Measurements from ENCODE around the gene SMAD4. TPM values are rescaled to one million over a fixed set of nuclear protein-coding genes. Genes with fewer than 3 reads are reported as not detected.
"Not testable (repeated sequence)": the region's sequence is repeated elsewhere in the genome, so short reads cannot be mapped to it uniquely, and the experiment has no call there.

The SMAD4 gene
- polyA plus RNA-seq, 2 of the 4 experiments (the other 2 are of a cell fraction), result 52.1 to 107 TPM

DNA sequence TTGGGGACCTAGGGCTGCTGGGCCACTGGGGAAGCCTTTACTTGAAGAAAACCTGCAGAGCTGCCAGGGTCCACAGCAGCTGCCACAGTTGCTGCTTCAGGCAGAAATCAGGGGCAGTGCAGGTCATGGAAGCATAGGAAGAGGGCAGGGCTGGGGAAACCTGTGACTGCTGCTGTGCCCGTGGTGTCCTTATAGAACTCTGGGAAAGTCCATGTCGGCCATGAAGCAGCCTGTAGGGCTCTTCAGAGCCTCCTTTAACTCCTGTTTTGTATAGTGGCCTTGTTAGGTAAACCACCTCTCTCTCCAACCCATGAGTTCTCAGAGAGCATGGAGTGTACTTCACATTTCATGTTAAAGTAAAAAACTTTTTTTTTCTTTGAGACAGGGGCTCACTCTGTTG, 62.1 kb downstream of the SMAD4 start:
- Histone ChIP-seq H3K4me3 (no peak overlapping the region), H3K4me2 (no peak overlapping the region), H3K27ac (no peak overlapping the region), H3K9me3 (no peaks in the 10 kb centered on the region; the same call in 2 of the 3 replicates), H3K4me1 (no peaks in the 10 kb centered on the region)
- ChIA-PET POLR2A (no interaction called here), CTCF (interaction anchor here (0.6 kb wide), 1 partner anchor 62 kb away, joined by 3 read pairs; no protein-coding TSS in a partner anchor)
- 45% methylated on average over 2 of the region's 2 CpGs for WGBS (ENCODE audit: missing lambda C conversion rate)
- TF ChIP-seq JUNB (IDR thresholded peaks at IDR 0.05) (no peak), KDM1A (IDR thresholded peaks at IDR 0.05; ENCODE audit: low read depth) (no peak), NPAS2 (CRISPR knock-in tag; IDR thresholded peaks at IDR 0.05; ENCODE audit: borderline replicate concordance) (no peak), EHMT2 (IDR thresholded peaks at IDR 0.05; ENCODE audit: low read depth) (no peak), BHLHE40 (IDR thresholded peaks at IDR 0.05; ENCODE audit: low read depth, low read length) (no peak), EP300 (IDR thresholded peaks at IDR 0.05) (no peak), RCOR1 (IDR thresholded peaks at IDR 0.05; ENCODE audit: low read depth, low read length) (no peak), MAFK (IDR thresholded peaks at IDR 0.05; ENCODE audit: partially characterized antibody) (no peak), RAD21 (conservative IDR thresholded peaks at IDR 0.05 in 1 of 2, IDR thresholded peaks at IDR 0.05 in 1 of 2) (no peak), CEBPB (IDR thresholded peaks at IDR 0.05) (no peak), RARB (CRISPR knock-in tag; IDR thresholded peaks at IDR 0.05) (no peak), SMC3 (IDR thresholded peaks at IDR 0.05) (no peak), HOXB13 (CRISPR knock-in tag; IDR thresholded peaks at IDR 0.05; ENCODE audit: low read depth) (no peak), KDM5A (IDR thresholded peaks at IDR 0.05) (no peak), TFCP2L1 (CRISPR knock-in tag; IDR thresholded peaks at IDR 0.05) (no peak), NR3C1 (IDR thresholded peaks at IDR 0.05) (no peak), FOXS1 (CRISPR knock-in tag; IDR thresholded peaks at IDR 0.05) (no peak)
- TF ChIP-seq, protein P1, sequence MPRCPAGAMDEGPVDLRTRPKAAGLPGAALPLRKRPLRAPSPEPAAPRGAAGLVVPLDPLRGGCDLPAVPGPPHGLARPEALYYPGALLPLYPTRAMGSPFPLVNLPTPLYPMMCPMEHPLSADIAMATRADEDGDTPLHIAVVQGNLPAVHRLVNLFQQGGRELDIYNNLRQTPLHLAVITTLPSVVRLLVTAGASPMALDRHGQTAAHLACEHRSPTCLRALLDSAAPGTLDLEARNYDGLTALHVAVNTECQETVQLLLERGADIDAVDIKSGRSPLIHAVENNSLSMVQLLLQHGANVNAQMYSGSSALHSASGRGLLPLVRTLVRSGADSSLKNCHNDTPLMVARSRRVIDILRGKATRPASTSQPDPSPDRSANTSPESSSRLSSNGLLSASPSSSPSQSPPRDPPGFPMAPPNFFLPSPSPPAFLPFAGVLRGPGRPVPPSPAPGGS (IDR thresholded peaks at IDR 0.05), result no peak
- TF ChIP-seq, protein P2, sequence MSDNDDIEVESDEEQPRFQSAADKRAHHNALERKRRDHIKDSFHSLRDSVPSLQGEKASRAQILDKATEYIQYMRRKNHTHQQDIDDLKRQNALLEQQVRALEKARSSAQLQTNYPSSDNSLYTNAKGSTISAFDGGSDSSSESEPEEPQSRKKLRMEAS (IDR thresholded peaks at IDR 0.05), result no peak
- FAIRE-seq, result no peak
- ATAC-seq, result peak; percentile 63 to 70; a peak in 5 of 6 replicates
- DNase-seq (ENCODE audit: low read depth in 1 of 2, low spot score in 1 of 2), result no peak

DNA sequence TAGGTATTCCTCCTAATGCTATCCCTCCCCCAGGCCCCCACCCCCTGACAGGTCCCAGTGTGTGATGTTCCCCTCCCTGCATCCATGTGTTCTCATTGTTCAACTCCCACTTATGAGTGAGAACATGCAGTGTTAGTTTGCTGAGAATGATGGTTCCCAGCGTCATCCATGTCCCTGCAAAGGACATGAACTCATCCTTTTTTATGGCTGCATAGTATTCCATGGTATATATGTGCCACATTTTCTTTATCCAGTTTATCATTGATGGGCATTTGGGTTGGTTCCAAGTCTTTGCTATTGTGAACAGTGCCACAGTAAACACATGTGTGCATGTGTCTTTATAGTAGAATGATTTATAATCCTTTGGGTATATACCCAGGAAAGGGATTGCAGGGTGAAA, 63.0 kb downstream of the SMAD4 start:
- WGBS (ENCODE audit: missing lambda C conversion rate), result 45% methylated on average over 1 of the region's 1 CpG
- CTCF ChIA-PET; H3K27ac ChIP-seq; H3K9me3 ChIP-seq; DNase-seq (ENCODE audit: low read depth in 1 of 2, low spot score in 1 of 2); H3K4me3 ChIP-seq; H3K4me1 ChIP-seq; POLR2A ChIA-PET; FAIRE-seq; H3K4me2 ChIP-seq; ATAC-seq: not testable (repeated sequence)

DNA sequence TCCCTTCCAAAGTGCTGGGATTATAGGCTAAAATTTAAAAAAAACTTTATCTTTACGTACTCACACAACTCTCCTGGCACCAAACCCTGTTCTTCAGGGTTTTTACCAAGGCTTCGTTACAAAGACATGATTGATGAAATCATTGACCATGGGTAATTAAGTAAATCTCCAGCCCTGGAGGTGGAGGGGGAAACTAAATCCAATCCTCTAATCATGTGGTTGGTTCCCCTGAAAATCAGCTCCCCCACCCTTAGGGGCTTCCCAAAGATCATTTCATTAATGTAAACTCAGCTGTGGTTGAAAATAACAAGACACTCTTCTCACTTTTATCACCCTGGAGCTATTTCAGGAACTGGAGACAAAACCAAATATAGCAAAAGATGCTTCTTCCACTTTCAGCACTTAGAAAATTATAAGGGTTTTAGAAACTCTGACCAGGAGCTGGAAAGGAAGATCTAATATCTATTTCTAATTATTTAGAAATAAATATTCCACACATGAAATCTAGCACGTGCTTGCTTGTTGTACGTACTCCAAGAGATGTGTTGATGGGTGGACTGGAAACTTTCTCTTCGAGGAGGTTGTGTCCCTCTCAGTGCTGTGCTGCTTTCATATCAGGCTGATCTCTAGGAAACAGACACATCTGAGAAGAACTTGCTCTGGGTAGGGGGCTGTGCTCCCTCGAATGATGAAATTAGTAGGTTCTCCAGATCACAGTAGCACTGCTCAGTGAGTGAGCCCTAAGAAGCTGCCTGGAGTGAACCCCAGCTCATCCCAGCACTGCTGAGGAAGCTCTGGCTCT, 67.2 kb downstream of the SMAD4 start:
- CTCF ChIA-PET, result interaction anchor here (1.9 kb wide), 1 partner anchor 14 kb away, joined by 8 read pairs; no protein-coding TSS in a partner anchor
- TF ChIP-seq, protein P3, sequence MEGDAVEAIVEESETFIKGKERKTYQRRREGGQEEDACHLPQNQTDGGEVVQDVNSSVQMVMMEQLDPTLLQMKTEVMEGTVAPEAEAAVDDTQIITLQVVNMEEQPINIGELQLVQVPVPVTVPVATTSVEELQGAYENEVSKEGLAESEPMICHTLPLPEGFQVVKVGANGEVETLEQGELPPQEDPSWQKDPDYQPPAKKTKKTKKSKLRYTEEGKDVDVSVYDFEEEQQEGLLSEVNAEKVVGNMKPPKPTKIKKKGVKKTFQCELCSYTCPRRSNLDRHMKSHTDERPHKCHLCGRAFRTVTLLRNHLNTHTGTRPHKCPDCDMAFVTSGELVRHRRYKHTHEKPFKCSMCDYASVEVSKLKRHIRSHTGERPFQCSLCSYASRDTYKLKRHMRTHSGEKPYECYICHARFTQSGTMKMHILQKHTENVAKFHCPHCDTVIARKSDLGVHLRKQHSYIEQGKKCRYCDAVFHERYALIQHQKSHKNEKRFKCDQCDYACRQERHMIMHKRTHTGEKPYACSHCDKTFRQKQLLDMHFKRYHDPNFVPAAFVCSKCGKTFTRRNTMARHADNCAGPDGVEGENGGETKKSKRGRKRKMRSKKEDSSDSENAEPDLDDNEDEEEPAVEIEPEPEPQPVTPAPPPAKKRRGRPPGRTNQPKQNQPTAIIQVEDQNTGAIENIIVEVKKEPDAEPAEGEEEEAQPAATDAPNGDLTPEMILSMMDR (IDR thresholded peaks at IDR 0.05), result no peak
- TF ChIP-seq POLR2A (IDR thresholded peaks at IDR 0.05; ENCODE audit: low read length) (no peak), GATA3 (IDR thresholded peaks at IDR 0.05; ENCODE audit: borderline replicate concordance) (no peak), EHF (CRISPR knock-in tag; IDR thresholded peaks at IDR 0.05) (no peak), CHD2 (IDR thresholded peaks at IDR 0.05; ENCODE audit: low read length, partially characterized antibody) (no peak), FOSL2 (IDR thresholded peaks at IDR 0.05) (no peak), FOSL2 (CRISPR knock-in tag; IDR thresholded peaks at IDR 0.05) (no peak), MYC (IDR thresholded peaks at IDR 0.05; ENCODE audit: borderline replicate concordance, low read length) (no peak), RCOR1 (IDR thresholded peaks at IDR 0.05; ENCODE audit: low read depth, low read length) (no peak), FOSB (CRISPR knock-in tag; IDR thresholded peaks at IDR 0.05) (no peak), FOXS1 (CRISPR knock-in tag; IDR thresholded peaks at IDR 0.05) (no peak), EHMT2 (IDR thresholded peaks at IDR 0.05; ENCODE audit: low read depth) (no peak), SREBF2 (IDR thresholded peaks at IDR 0.05) (no peak), HOXB13 (CRISPR knock-in tag; IDR thresholded peaks at IDR 0.05; ENCODE audit: low read depth) (no peak)
- TF ChIP-seq, protein P4, sequence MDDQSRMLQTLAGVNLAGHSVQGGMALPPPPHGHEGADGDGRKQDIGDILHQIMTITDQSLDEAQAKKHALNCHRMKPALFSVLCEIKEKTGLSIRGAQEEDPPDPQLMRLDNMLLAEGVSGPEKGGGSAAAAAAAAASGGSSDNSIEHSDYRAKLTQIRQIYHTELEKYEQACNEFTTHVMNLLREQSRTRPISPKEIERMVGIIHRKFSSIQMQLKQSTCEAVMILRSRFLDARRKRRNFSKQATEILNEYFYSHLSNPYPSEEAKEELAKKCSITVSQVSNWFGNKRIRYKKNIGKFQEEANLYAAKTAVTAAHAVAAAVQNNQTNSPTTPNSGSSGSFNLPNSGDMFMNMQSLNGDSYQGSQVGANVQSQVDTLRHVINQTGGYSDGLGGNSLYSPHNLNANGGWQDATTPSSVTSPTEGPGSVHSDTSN (IDR thresholded peaks at IDR 0.05), result no peak
- TF ChIP-seq, protein P5, sequence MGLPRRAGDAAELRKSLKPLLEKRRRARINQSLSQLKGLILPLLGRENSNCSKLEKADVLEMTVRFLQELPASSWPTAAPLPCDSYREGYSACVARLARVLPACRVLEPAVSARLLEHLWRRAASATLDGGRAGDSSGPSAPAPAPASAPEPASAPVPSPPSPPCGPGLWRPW (IDR thresholded peaks at IDR 0.05), result no peak

More for the DNA sequence above, 67.2 kb downstream of the SMAD4 start:
- Histone ChIP-seq H3K4me3 (no peak overlapping the region), H3K27ac (no peak overlapping the region), H3K4me1 (no peaks in the 10 kb centered on the region), H3K4me2 (no peak overlapping the region), H3K9me3 (no peaks in the 10 kb centered on the region)
- no peak for FAIRE-seq
- WGBS (ENCODE audit: missing lambda C conversion rate), result 56% methylated on average over 6 of the region's 6 CpGs
- DNase-seq (ENCODE audit: low read depth in 1 of 2, low spot score in 1 of 2), result no peak
- POLR2A ChIA-PET, result no interaction called here
- ATAC-seq, result no peak
